Fibroblast of lung (primary cell): ENCODE data around the gene LITAF. TPM values are rescaled to one million over a fixed set of nuclear protein-coding genes. Genes with fewer than 3 reads are reported as not detected.

Experiments used
- DNase-seq, 2 donors: peaks; one replicate each; pipeline versions ENCODE4 v3.0.0 to v3.0.0-alpha.2; 2010; ENCODE audit warnings: low read depth in 2 of 2
- H2AFZ ChIP-seq: 2 replicates; pipeline ENCODE4 v1.5.1; 2012; ENCODE audit warnings: low read length, control low read depth, inconsistent platforms
- H3K27ac ChIP-seq: 2 replicates; pipeline ENCODE4 v1.5.1; 2011; ENCODE audit warnings: low read length, control low read depth; ENCODE audit not compliant: insufficient read depth
- H3K27me3 ChIP-seq: 2 replicates; pipeline ENCODE4 v1.5.1; 2011; ENCODE audit warnings: mild to moderate bottlenecking, low read length; ENCODE audit not compliant: control insufficient read depth, insufficient read depth
- H3K36me3 ChIP-seq: 2 replicates; pipeline ENCODE4 v1.5.1; 2011; ENCODE audit warnings: low read length; ENCODE audit not compliant: control insufficient read depth, insufficient read depth
- H3K4me1 ChIP-seq: 2 replicates; pipeline ENCODE4 v1.5.1; 2011; ENCODE audit warnings: low read length; ENCODE audit not compliant: control insufficient read depth, insufficient read depth; ENCODE audit errors: extremely low read depth
- H3K4me2 ChIP-seq: 2 replicates; pipeline ENCODE4 v1.5.1; 2011; ENCODE audit warnings: low read length, control low read depth; ENCODE audit not compliant: insufficient read depth; ENCODE audit errors: extremely low read depth
- H3K4me3 ChIP-seq, 4 experiments: fragments of 200-600 bp in 1 of 4; sonication (generic) in 1 of 4; replicated peaks in 1 of 4; 2 replicates each; pipeline ENCODE4 v1.5.1; 2011 to 2016; ENCODE audit warnings: low read length in 4 of 4, low read depth in 3 of 4, mild to moderate bottlenecking in 3 of 4, control low read depth in 2 of 4, inconsistent platforms in 1 of 4, mixed read lengths in 1 of 4; ENCODE audit not compliant: insufficient read depth in 1 of 4; ENCODE audit errors: control extremely low read depth in 1 of 4
- H3K79me2 ChIP-seq: 2 replicates; pipeline ENCODE4 v1.5.1; 2012; ENCODE audit warnings: mild to moderate bottlenecking, low read length, inconsistent platforms; ENCODE audit not compliant: control insufficient read depth, insufficient read depth
- H3K9ac ChIP-seq: 2 replicates; pipeline ENCODE4 v1.5.1; 2011; ENCODE audit warnings: mild to moderate bottlenecking, low read length, control low read depth; ENCODE audit not compliant: insufficient read depth
- H3K9me3 ChIP-seq: 2 replicates; pipeline ENCODE4 v1.5.1; 2012; ENCODE audit warnings: low read depth, low read length; ENCODE audit not compliant: control insufficient read depth, insufficient read depth
- H4K20me1 ChIP-seq: 2 replicates; pipeline ENCODE4 v1.5.1; 2011; ENCODE audit warnings: low read length; ENCODE audit not compliant: control insufficient read depth, insufficient read depth; ENCODE audit errors: extremely low read depth
- EZH2 ChIP-seq: IDR thresholded peaks from 2 replicates; pipeline ENCODE4 v1.5.1; 2012; ENCODE audit warnings: low read length, control low read depth, mild to moderate bottlenecking; ENCODE audit errors: missing control alignments
- polyA plus RNA-seq, 2 donors: library from polyadenylated mRNA; depleted of rRNA in 1 of 2; stranded (reverse) in 1 of 2; unstranded in 1 of 2; fragments of >200 nt; gene quantifications; 2 replicates each; pipeline ENCODE4 v1.2.1, GENCODE V29; 2011 to 2012; ENCODE audit warnings: missing spikeins in 1 of 2
- total RNA-seq: library from RNA; depleted of rRNA; stranded (reverse); fragments of >200 nt; gene quantifications from 2 replicates; pipeline ENCODE4 v1.2.1, GENCODE V29; 2014
- TF ChIP-seq, protein P1 (sequence below), 2 donors: IDR thresholded peaks in 1 of 2; conservative IDR thresholded peaks in 1 of 2; 1 replicate in 1 of 2; 2 replicates in 1 of 2; pipeline ENCODE4 v1.5.1; 2011 to 2012; ENCODE audit warnings: low read length in 2 of 2, control low read depth in 1 of 2, inconsistent platforms in 1 of 2, low read depth in 1 of 2, mild to moderate bottlenecking in 1 of 2

LITAF gene
- total and polyA plus RNA-seq, 2 donors (not counting 1 experiment from before 2014, with no cell fraction given), result 79.6 to 162 TPM

DNA sequence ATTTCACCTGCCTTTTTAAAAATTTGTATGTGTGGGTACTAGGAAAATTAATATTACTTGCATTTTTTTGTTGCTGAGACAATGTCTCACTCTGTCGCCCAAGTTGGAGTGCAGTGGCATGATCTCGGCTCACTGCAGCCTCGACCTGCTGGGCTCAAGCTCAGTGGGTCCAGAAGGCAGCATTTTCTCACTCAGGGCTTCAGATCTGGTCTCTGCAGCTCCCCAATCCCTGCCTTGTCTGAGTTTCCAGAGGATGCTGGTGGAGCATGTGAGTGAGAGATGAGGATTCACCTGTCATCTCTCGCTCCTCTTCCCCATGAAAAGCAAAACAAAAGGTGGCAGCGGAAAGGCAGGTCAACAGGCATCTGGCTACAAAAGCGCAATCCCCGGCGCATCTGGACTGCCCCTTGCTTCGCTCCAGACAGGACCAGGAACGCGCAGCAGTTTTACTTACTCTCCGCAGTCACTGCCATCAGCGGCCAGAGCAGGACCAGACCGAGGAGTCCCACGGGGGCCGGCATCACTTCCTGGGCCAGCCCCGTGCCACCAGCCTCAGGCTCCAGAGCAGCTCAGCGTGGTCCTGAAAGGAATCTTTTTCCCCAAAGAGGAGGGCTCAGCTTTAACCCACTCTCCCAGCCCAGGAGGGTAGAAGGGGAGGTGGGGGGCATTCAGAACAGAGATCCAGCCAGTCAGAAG is 59.9 kb downstream of the LITAF start:
- no peaks in the 10 kb centered on the region for H4K20me1 ChIP-seq
- H3K4me3 ChIP-seq, result no peak overlapping the region
- H2AFZ ChIP-seq, result no peak overlapping the region
- no peaks in the 10 kb centered on the region for H3K36me3 ChIP-seq
- H3K4me1 ChIP-seq, result no peaks in the 10 kb centered on the region
- peaks cover 6% of the 10 kb centered on the region for H3K27me3 ChIP-seq
- no peak overlapping the region for H3K4me2 ChIP-seq
- no peaks in the 10 kb centered on the region for H3K9me3 ChIP-seq
- DNase-seq, result no peak
- H3K27ac ChIP-seq, result no peak overlapping the region
- H3K79me2 ChIP-seq, result no peaks in the 10 kb centered on the region
- no peak for TF ChIP-seq EZH2
- TF ChIP-seq, protein P1, sequence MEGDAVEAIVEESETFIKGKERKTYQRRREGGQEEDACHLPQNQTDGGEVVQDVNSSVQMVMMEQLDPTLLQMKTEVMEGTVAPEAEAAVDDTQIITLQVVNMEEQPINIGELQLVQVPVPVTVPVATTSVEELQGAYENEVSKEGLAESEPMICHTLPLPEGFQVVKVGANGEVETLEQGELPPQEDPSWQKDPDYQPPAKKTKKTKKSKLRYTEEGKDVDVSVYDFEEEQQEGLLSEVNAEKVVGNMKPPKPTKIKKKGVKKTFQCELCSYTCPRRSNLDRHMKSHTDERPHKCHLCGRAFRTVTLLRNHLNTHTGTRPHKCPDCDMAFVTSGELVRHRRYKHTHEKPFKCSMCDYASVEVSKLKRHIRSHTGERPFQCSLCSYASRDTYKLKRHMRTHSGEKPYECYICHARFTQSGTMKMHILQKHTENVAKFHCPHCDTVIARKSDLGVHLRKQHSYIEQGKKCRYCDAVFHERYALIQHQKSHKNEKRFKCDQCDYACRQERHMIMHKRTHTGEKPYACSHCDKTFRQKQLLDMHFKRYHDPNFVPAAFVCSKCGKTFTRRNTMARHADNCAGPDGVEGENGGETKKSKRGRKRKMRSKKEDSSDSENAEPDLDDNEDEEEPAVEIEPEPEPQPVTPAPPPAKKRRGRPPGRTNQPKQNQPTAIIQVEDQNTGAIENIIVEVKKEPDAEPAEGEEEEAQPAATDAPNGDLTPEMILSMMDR (conservative IDR thresholded peaks at IDR 0.05 in 1 of 2, IDR thresholded peaks at IDR 0.05 in 1 of 2; ENCODE audit: low read depth in 1 of 2, low read length in 2 of 2), result no peak
- H3K9ac ChIP-seq, result no peak overlapping the region

DNA sequence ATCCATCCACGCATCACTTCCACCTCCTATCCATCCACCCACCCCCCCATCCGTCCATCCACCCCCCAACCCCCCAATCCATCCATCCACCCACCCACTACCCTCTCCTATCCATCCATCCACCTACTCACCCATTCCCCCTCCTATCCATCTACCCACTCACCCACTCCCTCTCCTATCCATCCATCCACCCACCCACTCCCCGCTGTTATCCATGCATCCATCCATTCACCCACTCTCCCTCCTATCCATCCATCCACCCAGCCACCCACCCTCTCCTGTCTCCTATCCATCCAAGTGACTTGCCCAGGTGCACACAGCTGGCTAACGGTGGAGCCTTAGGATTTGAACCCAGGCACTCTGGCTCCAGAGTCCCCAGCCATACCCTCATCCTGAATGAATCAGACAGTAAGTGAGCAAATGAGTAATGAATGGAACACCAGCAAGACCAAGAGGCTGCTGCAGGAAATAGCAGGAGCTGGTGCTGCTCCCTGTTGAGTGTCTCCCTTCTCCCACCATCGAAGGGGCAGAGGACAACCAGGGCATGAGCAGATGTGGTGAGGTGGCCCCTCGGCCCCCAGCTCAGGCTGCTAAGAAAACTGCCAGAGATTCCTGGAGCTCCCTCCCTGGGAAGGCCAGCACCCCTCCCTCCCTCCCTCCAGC is 62.5 kb downstream of the LITAF start:
- Histone ChIP-seq H3K27ac (no peak overlapping the region), H4K20me1 (no peaks in the 10 kb centered on the region), H3K36me3 (no peaks in the 10 kb centered on the region), H3K4me2 (no peak overlapping the region), H3K4me3 (no peak overlapping the region), H3K9ac (no peak overlapping the region), H3K9me3 (no peaks in the 10 kb centered on the region), H3K4me1 (no peaks in the 10 kb centered on the region), H3K79me2 (no peaks in the 10 kb centered on the region), H2AFZ (no peak overlapping the region), H3K27me3 (peaks cover 10% of the 10 kb centered on the region)
- TF ChIP-seq EZH2, result no peak
- TF ChIP-seq, protein P1 (conservative IDR thresholded peaks at IDR 0.05 in 1 of 2, IDR thresholded peaks at IDR 0.05 in 1 of 2; ENCODE audit: low read depth in 1 of 2, low read length in 2 of 2), result no peak
- DNase-seq, result no peak

DNA sequence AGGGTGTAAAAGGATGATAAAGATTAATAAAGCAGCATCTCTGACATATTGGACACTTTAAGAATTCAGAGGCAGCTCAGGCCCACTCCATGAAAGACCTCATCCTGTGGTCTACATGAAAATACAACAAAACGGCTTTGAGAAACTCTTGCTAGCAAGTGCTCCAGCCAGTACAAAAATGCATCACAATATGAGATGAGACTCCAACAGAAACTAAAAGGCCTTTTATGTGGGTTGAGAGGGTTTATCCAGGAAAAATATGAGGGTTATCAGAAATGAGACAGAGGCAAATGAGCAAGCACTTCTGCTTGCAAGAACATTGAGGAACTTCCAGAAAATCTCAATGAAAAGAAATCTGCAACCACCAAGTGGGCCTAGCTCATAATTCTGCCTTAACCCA is 65.7 kb downstream of the LITAF start:
- Histone ChIP-seq H3K9ac (no peak overlapping the region), H3K4me3 (no peak overlapping the region), H3K27ac (no peak overlapping the region), H4K20me1 (no peaks in the 10 kb centered on the region), H3K36me3 (no peaks in the 10 kb centered on the region), H3K27me3 (peaks cover 9% of the 10 kb centered on the region), H3K4me1 (no peaks in the 10 kb centered on the region), H3K79me2 (no peaks in the 10 kb centered on the region), H2AFZ (no peak overlapping the region), H3K4me2 (no peak overlapping the region), H3K9me3 (no peaks in the 10 kb centered on the region)
- DNase-seq, result no peak
- TF ChIP-seq, protein P1 (conservative IDR thresholded peaks at IDR 0.05 in 1 of 2, IDR thresholded peaks at IDR 0.05 in 1 of 2; ENCODE audit: low read depth in 1 of 2, low read length in 2 of 2), result no peak
- TF ChIP-seq EZH2, result no peak
